H1 (cell line): ENCODE data around the gene SDSL. TPM values are rescaled to one million over a fixed set of nuclear protein-coding genes. Genes with fewer than 3 reads are reported as not detected.

Source experiments
- ATF3 ChIP-seq: IDR thresholded peaks from 2 replicates; pipeline ENCODE4 v1.6.1; 2011; ENCODE audit warnings: low read depth, mild to moderate bottlenecking, low read length; ENCODE audit not compliant: insufficient read depth
- CBX5 ChIP-seq: fragments of 300-800, 300-1000 bp; sonication (generic); IDR thresholded peaks from 2 replicates; pipeline ENCODE4 v1.7.1; 2016; ENCODE audit warnings: antibody characterized with exemption, low read length, low read depth
- CEBPB ChIP-seq: IDR thresholded peaks from 2 replicates; pipeline ENCODE4 v1.6.1; 2012; ENCODE audit warnings: low read depth, low read length
- CHD1 ChIP-seq: IDR thresholded peaks from 2 replicates; pipeline ENCODE4 v1.6.1; 2012; ENCODE audit warnings: low read depth, low read length, improper control_type of control experiment
- CTCF ChIP-seq, 3 experiments: IDR thresholded peaks; 1 replicate in 2 of 3; 2 replicates in 1 of 3; pipeline versions ENCODE4 v1.5.1 to v1.6.1; 2011; ENCODE audit warnings: low read length in 3 of 3, mild to moderate bottlenecking in 3 of 3, inconsistent platforms in 2 of 3, low read depth in 1 of 3, moderate library complexity in 1 of 3; ENCODE audit not compliant: insufficient read depth in 1 of 3; ENCODE audit errors: control extremely low read depth in 1 of 3
- JUN ChIP-seq: IDR thresholded peaks from 2 replicates; pipeline ENCODE4 v1.6.1; 2011; ENCODE audit warnings: low read depth, mild to moderate bottlenecking, improper control_type of control experiment, low read length
- KDM1A ChIP-seq: fragments of 200-600, 300-600 bp; sonication (generic); IDR thresholded peaks from 2 replicates; pipeline ENCODE4 v1.7.1; 2016; ENCODE audit warnings: mild to moderate bottlenecking, low read length, borderline replicate concordance
- KDM5A ChIP-seq: fragments of 200-600 bp; IDR thresholded peaks from 2 replicates; pipeline ENCODE4 v1.7.1; 2012; ENCODE audit warnings: mild to moderate bottlenecking, low read length, inconsistent platforms, mixed read lengths
- SP2 ChIP-seq: IDR thresholded peaks from 2 replicates; pipeline ENCODE4 v1.6.1; 2012; ENCODE audit warnings: mild to moderate bottlenecking, low read length, inconsistent platforms
- polyA plus RNA-seq, 7 experiments: library from polyadenylated mRNA; depleted of rRNA in 3 of 7; stranded (reverse) in 5 of 7; unstranded in 2 of 7; fragments of >200 nt in 5 of 7; fragments of 200-250 nt in 2 of 7; gene quantifications; 1 replicate in 5 of 7; 2 replicates in 1 of 7; 4 replicates in 1 of 7; pipeline versions ENCODE4 v1.2.1 to v1.2.3, GENCODE V29; 2011 to 2013; ENCODE audit warnings: missing spikeins in 2 of 7, mixed read lengths in 2 of 7
- total RNA-seq: library from RNA; stranded (reverse); fragmentation: NEBNext Ultra II Directional; extraction: Animal tissue kit (Norgen Biotek cat#: 25700); gene quantifications from 2 replicates; pipeline ENCODE4 v1.2.1, GENCODE V29; 2021

Gene SDSL
- total and polyA plus RNA-seq, 2 of the 8 experiments (the other 6 are each of a cell fraction or from before 2014, with no cell fraction given), result 0.69 to 1.3 TPM

- peak in 2 of 3 experiments; percentile 72 to 85; a peak in 3 of 4 replicates for TF ChIP-seq CTCF (IDR thresholded peaks at IDR 0.05; ENCODE audit: control extremely low read depth in 1 of 3, insufficient read depth in 1 of 3, low read depth in 1 of 3, low read length in 3 of 3)
- no peak for TF ChIP-seq KDM1A
- no peak for TF ChIP-seq JUN
- no peak for TF ChIP-seq KDM5A
- no peak for TF ChIP-seq CBX5
- no peak for TF ChIP-seq CHD1
- TF ChIP-seq CEBPB, result no peak
- TF ChIP-seq SP2, result no peak
- no peak for TF ChIP-seq ATF3
- TF ChIP-seq, all 59 proteins: peak for 4
Observed at GRCh38 chr12:113461666-113462065, 39.5 kb downstream of the SDSL start (continued).
